GM12878 (cell line): Measurements from ENCODE around the gene GRK5. TPM values are rescaled to one million over a fixed set of nuclear protein-coding genes. Genes with fewer than 3 reads are reported as not detected.
A peak's percentile ranks its signal among the peaks of the same experiment; 100 is the strongest.

Source experiments
- ATAC-seq: fragments of 200-7000 bp; cut with Tn5 transposase; 3 replicates; pipeline ENCODE4 v1.9.1; 2020; ENCODE audit warnings: mild to moderate bottlenecking, moderate library complexity
- BruUV-seq: library from RNA; stranded (reverse); fragments of 400-500 nt; replicated peaks from 2 replicates; lab custom pipeline; 2021; lab: Mats Ljungman, UMichigan
- CTCF ChIA-PET: fragments of 300-600 bp; sonication (Branson Sonifier 250); formaldehyde crosslinking; extraction: SDS; loops from one replicate; lab custom pipeline; 2021; ENCODE audit warnings: inconsistent platforms; lab: Yijun Ruan, JAX
- POLR2A ChIA-PET: fragments of 350-600 bp; formaldehyde crosslinking; extraction: SDS; loops from one replicate; lab custom pipeline; 2021; ENCODE audit warnings: inconsistent platforms; lab: Charles Lee
- RAD21 ChIA-PET: fragments of 300-600 bp; sonication (Branson Sonifier 250); formaldehyde crosslinking; loops from one replicate; lab custom pipeline; 2023; ENCODE audit warnings: antibody characterized with exemption; ENCODE audit not compliant: unreplicated experiment; lab: Charles Lee
- SMC1A ChIA-PET: fragments of 300-600 bp; sonication (Branson Sonifier 250); formaldehyde crosslinking; loops from one replicate; lab custom pipeline; 2023; ENCODE audit not compliant: unreplicated experiment, uncharacterized antibody; lab: Charles Lee
- DNase-seq: peaks from one replicate; pipeline ENCODE4 v3.0.0-alpha.2; 2011; ENCODE audit warnings: low read depth, low spot score
- FAIRE-seq: peaks from 3 replicates; lab custom pipeline; 2011; peaks lifted over from hg19 to GRCh38; lab: Jason Lieb, UNC
- H2AFZ ChIP-seq: 2 replicates; pipeline ENCODE4 v1.6.0; 2011; ENCODE audit warnings: low read depth, low read length, control low read depth; ENCODE audit not compliant: control insufficient read depth
- H3K27ac ChIP-seq: 2 replicates; pipeline ENCODE4 v1.5.1; 2011; ENCODE audit warnings: control low read depth; ENCODE audit not compliant: control insufficient read depth, insufficient read depth
- H3K27me3 ChIP-seq, 2 experiments: replicated peaks in 1 of 2; 2 replicates each; pipeline versions ENCODE4 v1.6.0 to v1.6.1; 2011; ENCODE audit warnings: low read length in 1 of 2; ENCODE audit not compliant: control insufficient read depth in 2 of 2, insufficient read depth in 2 of 2
- H3K36me3 ChIP-seq, 2 experiments: 2 replicates each; pipeline ENCODE4 v1.5.1; 2011; ENCODE audit warnings: low read length in 1 of 2; ENCODE audit not compliant: control insufficient read depth in 2 of 2, insufficient read depth in 2 of 2
- H3K4me1 ChIP-seq: 2 replicates; pipeline ENCODE4 v1.6.1; 2011; ENCODE audit warnings: mild to moderate bottlenecking, low read length, moderate library complexity, mixed read lengths; ENCODE audit not compliant: control insufficient read depth, insufficient read depth
- H3K4me2 ChIP-seq: 2 replicates; pipeline ENCODE4 v1.6.0; 2011; ENCODE audit warnings: control low read depth; ENCODE audit not compliant: control insufficient read depth, insufficient read depth
- H3K4me3 ChIP-seq: fragments of 200-600 bp; sonication (generic); 2 replicates; pipeline ENCODE4 v1.5.1; 2016
- H3K79me2 ChIP-seq: 2 replicates; pipeline ENCODE4 v1.6.0; 2011; ENCODE audit warnings: low read length; ENCODE audit not compliant: control insufficient read depth, insufficient read depth
- H3K9ac ChIP-seq: 2 replicates; pipeline ENCODE4 v1.8.0; 2011; ENCODE audit warnings: low read length, control low read depth, mixed read lengths; ENCODE audit not compliant: control insufficient read depth, insufficient read depth
- H3K9me3 ChIP-seq: replicated peaks from 3 replicates; pipeline ENCODE4 v1.5.1; 2011; ENCODE audit warnings: mild to moderate bottlenecking, low read length; ENCODE audit not compliant: control insufficient read depth, insufficient read depth
- H4K20me1 ChIP-seq: 2 replicates; pipeline ENCODE4 v1.6.0; 2011; ENCODE audit not compliant: control insufficient read depth, insufficient read depth
- BHLHE40 ChIP-seq, 2 experiments: fragments of 450-650 bp in 1 of 2; IDR thresholded peaks; 2 replicates each; pipeline ENCODE4 v1.6.1; 2011 to 2017; ENCODE audit warnings: low read depth in 2 of 2, borderline replicate concordance in 1 of 2, improper control_type of control experiment in 1 of 2, low read length in 1 of 2, mild to moderate bottlenecking in 1 of 2
- BRCA1 ChIP-seq: IDR thresholded peaks from 2 replicates; pipeline ENCODE4 v1.6.1; 2011; ENCODE audit warnings: low read depth, low read length, improper control_type of control experiment
- EP300 ChIP-seq, 2 experiments: fragments of 150-350 bp in 1 of 2; IDR thresholded peaks; 2 replicates each; pipeline ENCODE4 v1.6.1; 2011 to 2012; ENCODE audit warnings: low read depth in 2 of 2, low read length in 2 of 2, borderline replicate concordance in 1 of 2, improper control_type of control experiment in 1 of 2, inconsistent platforms in 1 of 2; ENCODE audit not compliant: control insufficient read depth in 1 of 2
- KAT2A ChIP-seq: conservative IDR thresholded peaks from 2 replicates; pipeline ENCODE4 v1.6.1; 2011; ENCODE audit warnings: low read depth, low read length; ENCODE audit not compliant: control insufficient read depth
- MEF2B ChIP-seq: fragments of 450-650 bp; IDR thresholded peaks from 2 replicates; pipeline ENCODE4 v1.6.1; 2018; ENCODE audit warnings: mild to moderate bottlenecking, moderate library complexity; ENCODE audit not compliant: partially characterized antibody, poor library complexity, severe bottlenecking
- MXI1 ChIP-seq: fragments of 150-350 bp; IDR thresholded peaks from 2 replicates; pipeline ENCODE4 v1.6.1; 2011; ENCODE audit warnings: low read depth, mild to moderate bottlenecking, inconsistent platforms, low read length, improper control_type of control experiment
- POLR2AphosphoS5 ChIP-seq: IDR thresholded peaks from 2 replicates; pipeline ENCODE4 v1.6.1; 2011; ENCODE audit warnings: mild to moderate bottlenecking, low read length, inconsistent platforms
- RELB ChIP-seq: fragments of 450-650 bp; IDR thresholded peaks from 2 replicates; pipeline ENCODE4 v1.6.1; 2017; ENCODE audit warnings: low read depth, mild to moderate bottlenecking, moderate library complexity
- STAT3 ChIP-seq: IDR thresholded peaks from 2 replicates; pipeline ENCODE4 v1.6.1; 2011; ENCODE audit warnings: low read depth, low read length, improper control_type of control experiment
- TAF1 ChIP-seq: IDR thresholded peaks from 2 replicates; pipeline ENCODE4 v1.6.1; 2011; ENCODE audit warnings: mild to moderate bottlenecking, low read depth, low read length, borderline replicate concordance
- WRNIP1 ChIP-seq: IDR thresholded peaks from 2 replicates; pipeline ENCODE4 v1.6.1; 2011; ENCODE audit warnings: low read depth, low read length, improper control_type of control experiment, borderline replicate concordance
- WGBS: methylation state at CpG from one replicate; pipeline ENCODE4 v1.1.6; 2016; ENCODE audit warnings: low lambda C conversion rate; ENCODE audit not compliant: insufficient replicate concordance, insufficient coverage; ENCODE audit errors: missing lambda C conversion rate; 5-methylcytosine and 5-hydroxymethylcytosine counted together
- in situ Hi-C: fragments of 300-500 bp; cut with MboI; formaldehyde crosslinking; loops from 9 replicates; pipeline ENCODE4 v1.14.3; 2018; ENCODE audit warnings: mixed read lengths
- intact Hi-C: fragments of 100-400 bp; cut with micrococcal nuclease; formaldehyde crosslinking; loops from one replicate; pipeline ENCODE4 v1.14.2; 2022; ENCODE audit not compliant: unreplicated experiment
- polyA plus RNA-seq, 11 experiments: library from polyadenylated mRNA; depleted of rRNA in 4 of 11; unstranded in 6 of 11; stranded (reverse) in 5 of 11; fragments of >200 nt; fragmentation: Nextera tagmentation in 4 of 11; fragmentation: Illumina TruSeq in 1 of 11; extraction: Ambion mirVana in 4 of 11; extraction: Trizol in 1 of 11; gene quantifications; 1 replicate in 1 of 11; 2 replicates in 10 of 11; pipeline versions ENCODE4 v1.2.1 to v1.2.3, GENCODE V29; 2011 to 2016; ENCODE audit warnings: inconsistent platforms in 2 of 11, missing spikeins in 2 of 11, low read depth in 1 of 11
- total RNA-seq, 4 experiments: library from RNA; depleted of rRNA in 3 of 4; stranded (reverse); fragments of >200 nt in 3 of 4; fragmentation: Illumina TruSeq in 1 of 4; extraction: Trizol in 1 of 4; gene quantifications; 2 replicates each; pipeline versions ENCODE4 v1.2.1 to v1.2.3, GENCODE V29; 2013 to 2021
- TF ChIP-seq, protein P1 (sequence below): fragments of 450-650 bp; IDR thresholded peaks from 2 replicates; pipeline ENCODE4 v1.6.1; 2016; ENCODE audit warnings: mild to moderate bottlenecking

The GRK5 gene
- total and polyA plus RNA-seq, 10 of the 15 experiments (the other 5 are each of a cell fraction or from before 2014, with no cell fraction given), result 0.11 to 22.1 (median 10.0) TPM

DNA sequence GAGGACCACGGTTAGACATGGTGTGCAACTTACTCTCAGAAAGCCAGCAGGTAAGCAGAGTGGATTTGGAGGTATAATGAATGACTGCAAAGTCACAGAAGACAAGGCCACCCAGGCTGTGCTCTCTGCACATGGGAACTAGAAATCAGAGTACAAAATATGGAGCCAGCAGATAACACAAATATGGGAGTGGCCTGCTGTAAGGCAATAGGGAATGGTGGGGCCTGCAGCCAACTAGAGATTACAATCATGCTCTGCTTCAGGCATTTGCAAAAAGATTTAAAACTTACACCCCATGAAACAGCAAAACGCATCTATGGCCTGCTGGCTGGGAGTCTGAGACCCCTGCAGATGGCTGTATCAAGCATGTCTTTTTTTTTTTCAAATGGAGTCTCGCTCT is 288.2 kb downstream of the GRK5 start:
- peaks cover 12% of the 10 kb centered on the region for H3K4me1 ChIP-seq
- H3K27ac ChIP-seq, result no peak overlapping the region
- DNase-seq (no peak), FAIRE-seq (no peak), ATAC-seq (no peak)
- H3K4me2 ChIP-seq, result no peak overlapping the region
- CTCF ChIA-PET, result interaction anchor here (1.2 to 1.8 kb wide), 2 partner anchors 48 to 296 kb away, joined by 5 to 6 read pairs; partner anchors contain the start of gene RGS10
- RAD21 ChIA-PET, result interaction anchor here (1.2 kb wide), 1 partner anchor 15 kb away, joined by 3 read pairs; no protein-coding TSS in a partner anchor
- BruUV-seq, result no TSS peak
- peaks cover 0 to 5% of the 10 kb centered on the region in 2 experiments; a peak in 2 of 4 replicates for H3K36me3 ChIP-seq
- H3K9ac ChIP-seq, result no peak overlapping the region
- POLR2A ChIA-PET, result interaction anchor here (0.6 to 1.6 kb wide), 2 partner anchors 46 to 77 kb away, joined by 3 to 5 read pairs; no protein-coding TSS in a partner anchor
- H3K9me3 ChIP-seq, result no peaks in the 10 kb centered on the region
- intact Hi-C loops, result no loop called here
- H3K27me3 ChIP-seq, result no peaks in the 10 kb centered on the region
- TF ChIP-seq BHLHE40 (IDR thresholded peaks at IDR 0.05; ENCODE audit: borderline replicate concordance in 1 of 2, low read depth in 2 of 2, low read length in 1 of 2) (no peak), KAT2A (no peak)
- H3K4me3 ChIP-seq, result no peak overlapping the region
- H3K79me2 ChIP-seq, result no peaks in the 10 kb centered on the region
- 98% methylated on average over 3 of the region's 3 CpGs for WGBS
- no peaks in the 10 kb centered on the region for H4K20me1 ChIP-seq
- SMC1A ChIA-PET, result interaction anchor here (0.6 kb wide), 1 partner anchor 26 kb away, joined by 3 read pairs; no protein-coding TSS in a partner anchor
- in situ Hi-C loops, result no loop called here
- H2AFZ ChIP-seq, result no peak overlapping the region

- ChIA-PET CTCF (interaction anchor here (1.1 kb wide), 1 partner anchor 51 kb away, joined by 3 read pairs; no protein-coding TSS in a partner anchor), RAD21 (interaction anchor here (1.2 kb wide), 1 partner anchor 15 kb away, joined by 3 read pairs; no protein-coding TSS in a partner anchor), SMC1A (interaction anchor here (0.6 to 1.5 kb wide), 3 partner anchors 20 to 103 kb away, joined by 3 to 4 read pairs (median 3); no protein-coding TSS in a partner anchor), POLR2A (interaction anchor here (0.6 kb wide), 1 partner anchor 76 kb away, joined by 5 read pairs; no protein-coding TSS in a partner anchor)
- intact Hi-C loops, result no loop called here
- H3K27me3 ChIP-seq, result no peaks in the 10 kb centered on the region
- FAIRE-seq, result no peak
- no peaks in the 10 kb centered on the region for H3K9me3 ChIP-seq
- peaks cover 0 to 5% of the 10 kb centered on the region in 2 experiments; a peak in 2 of 4 replicates for H3K36me3 ChIP-seq
- no peaks in the 10 kb centered on the region for H3K79me2 ChIP-seq
- H3K4me3 ChIP-seq, result no peak overlapping the region
- H4K20me1 ChIP-seq, result no peaks in the 10 kb centered on the region
- peak; percentile 92 for ATAC-seq
- in situ Hi-C loops, result no loop called here
- WGBS, result 8% methylated on average over 7 of the region's 7 CpGs
- H3K4me1 ChIP-seq, result peaks cover 12% of the 10 kb centered on the region
- DNase-seq, result no peak
- H3K9ac ChIP-seq, result no peak overlapping the region
- no peak overlapping the region for H3K4me2 ChIP-seq
- H2AFZ ChIP-seq, result no peak overlapping the region
- no TSS peak for BruUV-seq
- H3K27ac ChIP-seq, result no peak overlapping the region
- peak; percentile 84 to 89 for TF ChIP-seq BHLHE40 (IDR thresholded peaks at IDR 0.05; ENCODE audit: borderline replicate concordance in 1 of 2, low read depth in 2 of 2, low read length in 1 of 2)
- TF ChIP-seq EP300 (IDR thresholded peaks at IDR 0.05; ENCODE audit: borderline replicate concordance in 1 of 2, control insufficient read depth in 1 of 2, low read depth in 2 of 2, low read length in 2 of 2), result peak; percentile 35 to 52; a peak in 2 of 4 replicates
- TF ChIP-seq MEF2B, result peak; percentile 37
- TF ChIP-seq, protein P1, sequence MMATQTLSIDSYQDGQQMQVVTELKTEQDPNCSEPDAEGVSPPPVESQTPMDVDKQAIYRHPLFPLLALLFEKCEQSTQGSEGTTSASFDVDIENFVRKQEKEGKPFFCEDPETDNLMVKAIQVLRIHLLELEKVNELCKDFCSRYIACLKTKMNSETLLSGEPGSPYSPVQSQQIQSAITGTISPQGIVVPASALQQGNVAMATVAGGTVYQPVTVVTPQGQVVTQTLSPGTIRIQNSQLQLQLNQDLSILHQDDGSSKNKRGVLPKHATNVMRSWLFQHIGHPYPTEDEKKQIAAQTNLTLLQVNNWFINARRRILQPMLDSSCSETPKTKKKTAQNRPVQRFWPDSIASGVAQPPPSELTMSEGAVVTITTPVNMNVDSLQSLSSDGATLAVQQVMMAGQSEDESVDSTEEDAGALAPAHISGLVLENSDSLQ, result no peak
- TF ChIP-seq WRNIP1, result no peak
- no peak for TF ChIP-seq BRCA1
- TF ChIP-seq TAF1, result no peak
- no peak for TF ChIP-seq STAT3
- no peak for TF ChIP-seq MXI1
- no peak for TF ChIP-seq POLR2AphosphoS5
- TF ChIP-seq RELB, result peak; percentile 85; the same call in 1 of the 2 replicates
These were observed 288.9 kb downstream of the GRK5 start for GRCh38 chr10:119496273-119496672.
